Measurements from ENCODE around the gene NEURL1. TPM values are rescaled to one million over a fixed set of nuclear protein-coding genes. Genes with fewer than 3 reads are reported as not detected.
"Not testable (repeated sequence)": the region's sequence is repeated elsewhere in the genome, so short reads cannot be mapped to it uniquely, and the experiment has no call there.

The NEURL1 gene
- total and polyA plus RNA-seq, 4 experiments from 2014 or later, result 0.76 to 0.96 (median 0.83) TPM

DNA sequence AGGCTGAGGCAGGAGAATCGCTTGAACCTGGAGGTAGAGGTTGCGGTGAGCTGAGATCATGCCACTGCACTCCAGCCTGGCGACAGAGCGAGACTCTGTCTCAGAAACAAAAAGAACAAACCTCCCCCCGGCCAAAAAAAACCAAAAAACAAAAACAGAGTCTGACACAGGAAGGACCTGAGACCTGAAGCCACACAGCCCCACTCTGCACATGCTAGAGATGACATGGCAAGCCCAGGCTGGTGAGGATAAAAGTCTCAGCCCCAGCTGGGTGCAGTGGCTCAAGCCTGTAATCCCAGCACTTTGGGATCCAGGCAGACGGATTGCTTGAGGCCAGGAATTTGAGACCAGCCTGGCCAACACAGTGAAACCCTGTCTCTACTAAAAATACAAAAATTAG is 139.4 kb downstream of the NEURL1 start:
- H3K9me3 ChIP-seq (ENCODE audit: control insufficient read depth in 1 of 2, low read length in 2 of 2); H3K4me3 Mint-ChIP-seq; intact Hi-C loops (cut with micrococcal nuclease); DNase-seq; H3K27me3 ChIP-seq (ENCODE audit: insufficient read depth, low read length); CTCF ChIA-PET (ENCODE audit: partially characterized antibody); H3K4me1 ChIP-seq (ENCODE audit: insufficient read depth, low read length); H3K4me1 Mint-ChIP-seq; H3K36me3 ChIP-seq (ENCODE audit: insufficient read depth, low read length); H3K36me3 Mint-ChIP-seq; H3K9me3 Mint-ChIP-seq; H3K27me3 Mint-ChIP-seq; H3K4me3 ChIP-seq (ENCODE audit: low read length in 2 of 2); H3K27ac ChIP-seq (ENCODE audit: low read depth, low read length): not testable (repeated sequence)
- POLR2A ChIA-PET (ENCODE audit: partially characterized antibody), result interaction anchor here (0.9 kb wide), 1 partner anchor 53 kb away, joined by 3 read pairs; no protein-coding TSS in a partner anchor
- H3K27ac Mint-ChIP-seq, result peak overlapping the region in 1 of 7 donors; percentile 4

DNA sequence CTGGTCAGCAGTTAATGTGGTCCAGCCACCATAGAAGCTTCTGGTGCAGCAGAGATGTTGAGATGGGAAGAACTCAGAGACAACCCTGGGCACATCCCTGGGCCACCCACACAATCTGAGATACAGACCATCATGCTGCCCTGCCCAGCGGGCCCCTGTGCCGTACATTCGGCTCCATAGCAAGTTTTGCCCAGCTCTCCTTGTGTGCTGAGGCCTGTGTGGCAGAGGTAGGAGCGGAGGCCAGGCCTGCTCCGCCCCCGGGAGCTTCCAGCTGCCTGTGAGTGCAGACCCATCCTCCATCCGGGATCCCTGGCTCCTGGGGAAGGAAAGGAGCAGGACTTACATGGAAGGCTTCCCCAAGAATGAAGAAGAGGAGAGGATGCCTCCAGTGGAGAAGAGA is 140.3 kb downstream of the NEURL1 start:
- no peaks in the 10 kb centered on the region for H3K36me3 ChIP-seq (ENCODE audit: insufficient read depth, low read length)
- H3K4me1 Mint-ChIP-seq, result peaks cover 0 to 2% (median under 1%) of the 10 kb centered on the region in 4 donors
- intact Hi-C loops (cut with micrococcal nuclease), result no loop called here
- H3K36me3 Mint-ChIP-seq, result peaks cover 0 to under 1% of the 10 kb centered on the region in 2 donors
- ChIA-PET CTCF (ENCODE audit: partially characterized antibody) (interaction anchor here (0.6 kb wide), 1 partner anchor 27 kb away, joined by 3 read pairs; no protein-coding TSS in a partner anchor), POLR2A (ENCODE audit: partially characterized antibody) (interaction anchor here (0.9 kb wide), 1 partner anchor 52 kb away, joined by 3 read pairs; no protein-coding TSS in a partner anchor)
- H3K27me3 Mint-ChIP-seq, result no peaks in the 10 kb centered on the region
- no peak overlapping the region for H3K4me3 ChIP-seq (ENCODE audit: low read length in 2 of 2)
- no peaks in the 10 kb centered on the region for H3K9me3 ChIP-seq (ENCODE audit: control insufficient read depth in 1 of 2, low read length in 2 of 2)
- H3K27me3 ChIP-seq (ENCODE audit: insufficient read depth, low read length), result no peaks in the 10 kb centered on the region
- no peaks in the 10 kb centered on the region for H3K9me3 Mint-ChIP-seq
- H3K4me1 ChIP-seq (ENCODE audit: insufficient read depth, low read length), result no peaks in the 10 kb centered on the region
- H3K27ac ChIP-seq (ENCODE audit: low read depth, low read length), result no peak overlapping the region
- no peak for DNase-seq
- H3K4me3 Mint-ChIP-seq, result no peak overlapping the region
- H3K27ac Mint-ChIP-seq, result no peak overlapping the region

DNA sequence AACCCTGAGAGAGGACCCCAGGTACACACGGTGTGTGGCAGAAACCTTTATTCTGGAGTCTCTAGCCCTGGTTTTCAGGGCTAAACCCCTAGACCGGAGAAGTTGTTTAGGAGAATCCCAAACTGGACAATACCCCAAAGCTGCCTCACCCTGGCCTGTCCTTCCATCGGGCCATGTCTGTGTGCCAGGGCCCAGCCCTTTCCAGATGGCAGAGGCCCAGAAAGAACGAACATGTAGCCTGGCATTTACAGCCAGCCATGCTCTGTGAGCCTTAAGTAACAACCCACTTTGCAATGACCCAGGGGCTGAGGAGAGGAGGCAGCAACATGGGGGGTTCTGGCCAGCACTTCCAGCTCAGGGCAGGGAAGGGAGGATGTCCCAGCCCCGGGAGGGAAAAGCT is 142.1 kb downstream of the NEURL1 start:
- Mint-ChIP-seq H3K27me3 (no peaks in the 10 kb centered on the region), H3K27ac (no peak overlapping the region), H3K4me1 (peaks cover 0 to 5% (median under 1%) of the 10 kb centered on the region in 4 donors), H3K36me3 (peaks cover 0 to 1% of the 10 kb centered on the region in 2 donors), H3K4me3 (no peak overlapping the region), H3K9me3 (no peaks in the 10 kb centered on the region)
- intact Hi-C loops (cut with micrococcal nuclease), result no loop called here
- no peak overlapping the region for H3K4me3 ChIP-seq (ENCODE audit: low read length in 2 of 2)
- no peak overlapping the region for H3K27ac ChIP-seq (ENCODE audit: low read depth, low read length)
- DNase-seq, result no peak
- no peaks in the 10 kb centered on the region for H3K36me3 ChIP-seq (ENCODE audit: insufficient read depth, low read length)
- no peaks in the 10 kb centered on the region for H3K9me3 ChIP-seq (ENCODE audit: control insufficient read depth in 1 of 2, low read length in 2 of 2)
- ChIA-PET CTCF (ENCODE audit: partially characterized antibody) (no interaction called here), POLR2A (ENCODE audit: partially characterized antibody) (no interaction called here)
- no peaks in the 10 kb centered on the region for H3K27me3 ChIP-seq (ENCODE audit: insufficient read depth, low read length)
- H3K4me1 ChIP-seq (ENCODE audit: insufficient read depth, low read length), result no peaks in the 10 kb centered on the region

DNA sequence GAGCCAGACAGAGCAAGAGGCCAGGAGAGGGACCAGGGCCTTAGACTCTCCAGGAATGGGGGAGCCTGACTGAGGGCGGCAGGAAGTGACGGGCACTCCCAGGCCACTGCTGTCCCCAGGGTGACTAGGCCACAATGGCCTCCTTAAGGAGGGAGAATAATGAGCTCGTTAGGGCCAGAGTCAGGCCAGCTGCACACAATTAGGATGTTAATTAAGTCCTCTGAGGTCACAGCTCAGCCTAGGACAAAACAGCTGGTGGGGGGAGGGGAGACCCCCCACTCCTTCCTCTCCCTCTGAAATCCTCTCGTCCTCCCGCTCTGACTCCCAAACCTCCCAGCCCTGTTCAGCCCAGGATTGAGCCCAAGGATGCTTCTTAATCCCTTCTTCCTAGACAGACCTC is 143.0 kb downstream of the NEURL1 start:
- no peak overlapping the region for H3K4me3 ChIP-seq (ENCODE audit: low read length in 2 of 2)
- H3K4me3 Mint-ChIP-seq, result no peak overlapping the region
- peaks cover 0 to 5% (median under 1%) of the 10 kb centered on the region in 4 donors for H3K4me1 Mint-ChIP-seq
- intact Hi-C loops (cut with micrococcal nuclease), result no loop called here
- H3K27ac ChIP-seq (ENCODE audit: low read depth, low read length), result no peak overlapping the region
- H3K27me3 Mint-ChIP-seq, result no peaks in the 10 kb centered on the region
- H3K9me3 Mint-ChIP-seq, result no peaks in the 10 kb centered on the region
- peaks cover 0 to 1% of the 10 kb centered on the region in 2 donors for H3K36me3 Mint-ChIP-seq
- H3K27ac Mint-ChIP-seq, result peak overlapping the region in 3 of 7 donors; percentile 8 to 79 (median 62)
- no peaks in the 10 kb centered on the region for H3K27me3 ChIP-seq (ENCODE audit: insufficient read depth, low read length)
- no peaks in the 10 kb centered on the region for H3K9me3 ChIP-seq (ENCODE audit: control insufficient read depth in 1 of 2, low read length in 2 of 2)
- CTCF ChIA-PET (ENCODE audit: partially characterized antibody), result no interaction called here
- POLR2A ChIA-PET (ENCODE audit: partially characterized antibody), result no interaction called here
- no peaks in the 10 kb centered on the region for H3K4me1 ChIP-seq (ENCODE audit: insufficient read depth, low read length)
- DNase-seq, result no peak
- H3K36me3 ChIP-seq (ENCODE audit: insufficient read depth, low read length), result no peaks in the 10 kb centered on the region

DNA sequence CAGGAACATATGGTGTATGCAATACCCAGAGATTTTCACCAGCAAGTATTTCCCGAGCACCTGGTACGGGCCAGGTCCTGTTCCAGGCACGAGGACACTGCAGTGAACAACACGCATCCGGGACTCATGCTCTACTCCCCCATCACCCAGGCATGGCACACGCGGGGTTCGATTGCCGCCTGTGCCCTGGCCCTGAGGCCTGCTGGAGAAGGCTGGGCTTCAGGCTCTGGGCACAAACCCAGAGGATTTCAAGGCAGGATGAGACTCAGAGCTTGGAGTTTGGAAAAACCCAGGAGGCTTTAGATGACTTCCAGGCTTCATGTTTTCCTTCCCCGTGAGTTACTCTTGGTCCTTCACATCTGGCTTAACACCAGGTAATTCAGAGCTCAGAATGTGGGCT is 143.5 kb downstream of the NEURL1 start:
- Mint-ChIP-seq H3K27me3 (no peaks in the 10 kb centered on the region), H3K36me3 (peaks cover 0 to 1% of the 10 kb centered on the region in 2 donors), H3K9me3 (no peaks in the 10 kb centered on the region), H3K4me3 (no peak overlapping the region), H3K27ac (peak overlapping the region in 3 of 7 donors; percentile 8 to 69 (median 62)), H3K4me1 (peaks cover 0 to 5% (median 0%) of the 10 kb centered on the region in 4 donors)
- intact Hi-C loops (cut with micrococcal nuclease), result no loop called here
- CTCF ChIA-PET (ENCODE audit: partially characterized antibody), result interaction anchor here (0.8 to 1.3 kb wide), 2 partner anchors 28 to 49 kb away, joined by 3 read pairs; no protein-coding TSS in a partner anchor
- POLR2A ChIA-PET (ENCODE audit: partially characterized antibody), result no interaction called here
- Histone ChIP-seq H3K27ac (ENCODE audit: low read depth, low read length) (no peak overlapping the region), H3K36me3 (ENCODE audit: insufficient read depth, low read length) (no peaks in the 10 kb centered on the region), H3K4me3 (ENCODE audit: low read length in 2 of 2) (no peak overlapping the region), H3K9me3 (ENCODE audit: control insufficient read depth in 1 of 2, low read length in 2 of 2) (no peaks in the 10 kb centered on the region), H3K27me3 (ENCODE audit: insufficient read depth, low read length) (no peaks in the 10 kb centered on the region), H3K4me1 (ENCODE audit: insufficient read depth, low read length) (no peaks in the 10 kb centered on the region)
- no peak for DNase-seq

DNA sequence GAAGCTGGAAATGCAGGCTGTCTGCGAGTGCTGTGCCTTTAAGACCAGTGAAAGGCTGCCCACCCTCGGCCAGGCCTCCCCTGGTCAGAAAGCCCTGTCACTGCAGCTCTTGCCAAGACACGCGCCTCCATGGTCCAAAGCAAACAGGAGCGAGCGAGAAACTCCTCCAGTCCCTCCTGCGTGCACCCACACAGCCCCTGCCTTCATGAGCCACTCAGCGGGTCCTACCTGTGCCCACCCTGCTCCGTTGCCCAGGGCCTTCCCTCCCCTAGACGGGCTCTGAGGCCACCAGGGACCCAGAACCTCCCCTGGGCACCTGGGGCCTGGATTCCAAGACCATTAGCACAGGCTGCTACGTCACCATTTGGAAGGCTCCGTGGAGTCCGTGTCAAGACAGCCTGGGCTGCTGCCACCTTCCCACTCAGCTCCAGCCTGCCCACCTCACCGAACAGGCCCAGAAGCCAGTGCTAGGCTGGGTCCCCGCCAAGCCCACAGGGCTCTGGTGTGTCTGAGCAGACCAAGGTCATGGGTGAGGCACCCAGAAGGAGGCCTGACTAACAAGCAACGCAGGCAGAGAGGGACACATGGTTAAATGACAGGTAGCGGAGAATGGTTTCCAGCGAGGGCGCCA is 144.5 kb downstream of the NEURL1 start:
- intact Hi-C loops (cut with micrococcal nuclease), result no loop called here
- H3K9me3 Mint-ChIP-seq, result no peaks in the 10 kb centered on the region
- peaks cover 0 to 1% of the 10 kb centered on the region in 2 donors for H3K36me3 Mint-ChIP-seq
- Histone ChIP-seq H3K36me3 (ENCODE audit: insufficient read depth, low read length) (no peaks in the 10 kb centered on the region), H3K4me1 (ENCODE audit: insufficient read depth, low read length) (no peaks in the 10 kb centered on the region), H3K9me3 (ENCODE audit: control insufficient read depth in 1 of 2, low read length in 2 of 2) (no peaks in the 10 kb centered on the region), H3K27ac (ENCODE audit: low read depth, low read length) (no peak overlapping the region), H3K27me3 (ENCODE audit: insufficient read depth, low read length) (no peaks in the 10 kb centered on the region), H3K4me3 (ENCODE audit: low read length in 2 of 2) (no peak overlapping the region)
- ChIA-PET POLR2A (ENCODE audit: partially characterized antibody) (no interaction called here), CTCF (ENCODE audit: partially characterized antibody) (interaction anchor here (1.3 kb wide), 1 partner anchor 48 kb away, joined by 3 read pairs; no protein-coding TSS in a partner anchor)
- no peak for DNase-seq
- no peaks in the 10 kb centered on the region for H3K27me3 Mint-ChIP-seq
- H3K27ac Mint-ChIP-seq, result no peak overlapping the region
- H3K4me3 Mint-ChIP-seq, result no peak overlapping the region
- peaks cover 0 to 5% (median 0%) of the 10 kb centered on the region in 4 donors for H3K4me1 Mint-ChIP-seq

DNA sequence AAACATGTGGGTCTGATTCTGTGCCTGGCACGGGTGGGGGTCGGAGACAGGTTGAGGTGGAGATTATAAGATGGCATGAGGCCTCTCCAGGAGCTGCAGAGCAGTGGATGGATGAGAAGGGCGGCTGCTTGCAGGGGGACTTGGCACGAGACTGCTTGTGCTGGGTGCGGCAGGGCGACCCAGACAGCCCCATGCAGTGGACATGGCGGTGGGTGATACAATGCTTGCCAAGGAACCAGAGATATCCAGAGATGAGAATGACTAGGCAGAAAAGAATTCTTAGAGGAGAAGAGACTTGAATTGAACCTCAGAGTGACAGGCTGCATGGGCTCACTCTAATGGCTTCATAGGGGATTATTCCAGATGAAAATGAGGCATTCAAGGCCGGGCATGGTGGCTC is 145.4 kb downstream of the NEURL1 start:
- Mint-ChIP-seq H3K27me3 (no peaks in the 10 kb centered on the region), H3K4me1 (peaks cover 0 to 5% (median 0%) of the 10 kb centered on the region in 4 donors), H3K27ac (no peak overlapping the region), H3K36me3 (peaks cover 0 to 1% of the 10 kb centered on the region in 2 donors), H3K9me3 (no peaks in the 10 kb centered on the region), H3K4me3 (no peak overlapping the region)
- Histone ChIP-seq H3K4me3 (ENCODE audit: low read length in 2 of 2) (no peak overlapping the region), H3K9me3 (ENCODE audit: control insufficient read depth in 1 of 2, low read length in 2 of 2) (no peaks in the 10 kb centered on the region), H3K4me1 (ENCODE audit: insufficient read depth, low read length) (no peaks in the 10 kb centered on the region), H3K36me3 (ENCODE audit: insufficient read depth, low read length) (no peaks in the 10 kb centered on the region), H3K27ac (ENCODE audit: low read depth, low read length) (no peak overlapping the region), H3K27me3 (ENCODE audit: insufficient read depth, low read length) (no peaks in the 10 kb centered on the region)
- DNase-seq, result no peak
- ChIA-PET POLR2A (ENCODE audit: partially characterized antibody) (no interaction called here), CTCF (ENCODE audit: partially characterized antibody) (no interaction called here)
- intact Hi-C loops (cut with micrococcal nuclease), result no loop called here

Measured in CD4-positive, alpha-beta memory T cell (primary cell).